Body of pancreas (tissue), 4 donors: ENCODE data around the gene ADAMTSL3. TPM values are rescaled to one million over a fixed set of nuclear protein-coding genes. Genes with fewer than 3 reads are reported as not detected.

Source experiments
- ATAC-seq: fragments of 150-250 bp; one replicate; pipeline ENCODE4 v1.9.1; 2016
- DNase-seq, 4 donors: peaks; one replicate each; pipeline ENCODE4 v3.0.0-alpha.2; 2019
- H3K27ac ChIP-seq, 4 donors: fragments of 200-600 bp; sonication (generic); 1 replicate in 3 of 4; 2 replicates in 1 of 4; pipeline versions ENCODE4 v1.5.1 to v1.6.1; 2016 to 2019; ENCODE audit warnings: mild to moderate bottlenecking in 1 of 4, mixed read lengths in 1 of 4, moderate library complexity in 1 of 4
- H3K27me3 ChIP-seq, 2 donors: fragments of 200-600 bp; sonication (generic); one replicate each; pipeline ENCODE4 v1.6.0; 2016; ENCODE audit warnings: mild to moderate bottlenecking in 1 of 2
- H3K36me3 ChIP-seq, 2 donors: fragments of 200-600 bp; sonication (generic); replicated peaks in 1 of 2; 2 replicates each; pipeline ENCODE4 v1.5.1; 2016; ENCODE audit warnings: low read depth in 2 of 2; ENCODE audit not compliant: insufficient read depth in 1 of 2
- H3K4me1 ChIP-seq: fragments of 200-600 bp; sonication (generic); one replicate; pipeline ENCODE4 v1.6.0; 2016
- H3K4me3 ChIP-seq, 2 donors: fragments of 200-600 bp; sonication (generic); 1 replicate in 1 of 2; 2 replicates in 1 of 2; pipeline ENCODE4 v1.5.1; 2016 to 2019
- H3K9me3 ChIP-seq, 3 donors: fragments of 200-600 bp; sonication (generic); 1 replicate in 2 of 3; 2 replicates in 1 of 3; pipeline ENCODE4 v1.5.1; 2016
- CTCF ChIP-seq, 7 experiments: fragments of 450-650 bp in 4 of 7; fragments of 200-600 bp in 3 of 7; sonication (generic) in 3 of 7; IDR thresholded peaks; one replicate each; pipeline ENCODE4 v1.5.1; 2016 to 2019; ENCODE audit warnings: antibody characterized with exemption in 7 of 7
- POLR2A ChIP-seq, 3 donors: fragments of 450-650 bp; IDR thresholded peaks; one replicate each; pipeline ENCODE4 v1.6.1; 2016; ENCODE audit warnings: antibody characterized with exemption in 3 of 3, mild to moderate bottlenecking in 2 of 3
- WGBS, 2 donors: methylation state at CpG; one replicate each; pipeline ENCODE4 v1.1.5; 2017; 5-methylcytosine and 5-hydroxymethylcytosine counted together
- intact Hi-C: fragments of 100-400 bp; cut with DNase I; formaldehyde crosslinking; loops from one replicate; pipeline ENCODE4 v1.15.1; 2023
- total RNA-seq, 2 donors: library from RNA; depleted of rRNA; stranded (reverse); fragments of >200 nt; gene quantifications; one replicate each; pipeline ENCODE4 v1.1.0, GENCODE V29; 2016

The ADAMTSL3 gene
- total RNA-seq, 2 donors from 2014 or later: 7.8 to 10.2 TPM

- Histone ChIP-seq H3K4me3 (no peak overlapping the region), H3K9me3 (no peaks in the 10 kb centered on the region), H3K36me3 (no peaks in the 10 kb centered on the region), H3K27me3 (no peaks in the 10 kb centered on the region), H3K4me1 (no peaks in the 10 kb centered on the region), H3K27ac (no peak overlapping the region)
- ATAC-seq (no peak), DNase-seq (no peak)
- TF ChIP-seq CTCF (IDR thresholded peaks at IDR 0.05) (no peak), POLR2A (IDR thresholded peaks at IDR 0.05) (no peak)
- WGBS, 2 donors: 87 to 92% methylated on average over 5 of the region's 5 CpGs
- intact Hi-C loops: no loop called here
Observed at GRCh38 chr15:83919978-83920510, 266.1 kb downstream of the ADAMTSL3 start.

- Histone ChIP-seq H3K27ac (no peak overlapping the region), H3K4me3 (no peak overlapping the region), H3K36me3 (no peaks in the 10 kb centered on the region), H3K4me1 (peaks cover 2% of the 10 kb centered on the region), H3K27me3 (no peaks in the 10 kb centered on the region), H3K9me3 (no peaks in the 10 kb centered on the region)
- TF ChIP-seq POLR2A (IDR thresholded peaks at IDR 0.05) (no peak), CTCF (IDR thresholded peaks at IDR 0.05) (no peak)
- ATAC-seq: no peak
- DNase-seq: no peak
- 87 to 89% methylated on average over 2 of the region's 2 CpGs for WGBS, 2 donors
- intact Hi-C loops: no loop called here
Observed at GRCh38 chr15:83922649-83923294, 268.8 kb downstream of the ADAMTSL3 start.

- H3K4me1 ChIP-seq: peaks cover 32% of the 10 kb centered on the region
- no peak overlapping the region for H3K27ac ChIP-seq
- DNase-seq (no peak), ATAC-seq (no peak)
- no peaks in the 10 kb centered on the region for H3K36me3 ChIP-seq
- intact Hi-C loops: no loop called here
- no peaks in the 10 kb centered on the region for H3K9me3 ChIP-seq
- no peak overlapping the region for H3K4me3 ChIP-seq
- WGBS, 2 donors: 21 to 34% methylated on average over 1 of the region's 1 CpG
- H3K27me3 ChIP-seq: no peaks in the 10 kb centered on the region
- TF ChIP-seq CTCF (IDR thresholded peaks at IDR 0.05): no peak
- TF ChIP-seq POLR2A (IDR thresholded peaks at IDR 0.05): no peak
Observed at GRCh38 chr15:83926116-83926515, 272.2 kb downstream of the ADAMTSL3 start.

- Histone ChIP-seq H3K27me3 (no peaks in the 10 kb centered on the region), H3K36me3 (no peaks in the 10 kb centered on the region), H3K4me3 (no peak overlapping the region), H3K9me3 (no peaks in the 10 kb centered on the region), H3K4me1 (peaks cover 50% of the 10 kb centered on the region), H3K27ac (no peak overlapping the region)
- TF ChIP-seq POLR2A (IDR thresholded peaks at IDR 0.05): no peak
- TF ChIP-seq CTCF (IDR thresholded peaks at IDR 0.05): no peak
- DNase-seq (no peak), ATAC-seq (no peak)
- WGBS, 2 donors: 94 to 96% methylated on average over 2 of the region's 2 CpGs
- intact Hi-C loops: no loop called here
Observed at GRCh38 chr15:83927704-83928391, 273.9 kb downstream of the ADAMTSL3 start.
